ENCODE results near the gene DUSP8. TPM values are rescaled to one million over a fixed set of nuclear protein-coding genes. Genes with fewer than 3 reads are reported as not detected.
"Not testable (repeated sequence)": the region's sequence is repeated elsewhere in the genome, so short reads cannot be mapped to it uniquely, and the experiment has no call there.

Gene DUSP8
- total RNA-seq, 1 donor from 2014 or later: 8.4 TPM

DNA sequence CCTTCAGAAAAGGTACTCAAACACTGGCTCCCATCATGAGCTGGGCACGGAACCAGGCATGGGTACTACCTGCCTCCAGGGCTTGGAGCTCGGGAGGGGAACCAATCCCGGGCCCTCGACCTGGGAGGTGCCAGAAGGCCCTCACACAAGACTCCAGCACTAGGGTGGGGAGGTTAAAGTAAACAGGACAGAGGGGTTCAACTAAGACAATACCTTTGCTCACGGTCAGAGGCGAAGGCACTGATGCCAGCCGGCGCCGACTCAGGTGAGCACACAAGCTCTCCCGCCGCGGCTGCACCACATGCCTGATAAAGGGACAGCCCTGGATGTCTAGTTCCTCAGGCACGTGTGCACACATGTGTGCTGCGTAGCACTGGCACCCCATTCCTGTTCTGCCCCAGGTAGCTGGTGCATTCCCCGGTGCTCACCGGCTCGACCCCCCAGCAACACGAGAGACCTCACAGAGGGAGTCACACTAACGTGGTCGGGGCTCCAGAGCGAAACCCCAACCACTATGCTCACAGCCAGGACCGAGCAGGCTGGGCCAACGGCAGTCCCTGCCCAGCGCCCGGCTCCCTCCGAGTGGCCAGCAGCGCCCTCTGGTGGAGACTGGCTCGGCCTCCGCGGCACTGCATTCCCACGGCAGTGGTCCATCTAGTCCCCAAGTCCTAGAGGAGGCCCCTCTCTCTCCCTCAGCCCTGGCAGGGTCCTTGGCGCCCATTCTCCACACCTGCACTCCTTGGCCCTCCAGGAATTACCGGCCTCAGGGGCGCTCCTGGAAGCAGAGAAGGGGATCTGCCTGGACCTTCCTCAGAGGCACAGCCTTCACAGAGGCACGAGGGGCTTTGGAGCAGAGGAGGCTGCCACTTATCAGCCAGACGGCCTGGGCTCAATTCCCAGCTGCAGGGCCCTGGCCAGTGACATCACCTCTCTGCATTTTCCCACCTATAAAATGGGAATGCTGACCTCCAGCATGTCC, 56.7 kb downstream of the DUSP8 start:
- peaks cover 38% of the 10 kb centered on the region for H3K4me1 Mint-ChIP-seq (ENCODE audit: unreplicated experiment)

DNA sequence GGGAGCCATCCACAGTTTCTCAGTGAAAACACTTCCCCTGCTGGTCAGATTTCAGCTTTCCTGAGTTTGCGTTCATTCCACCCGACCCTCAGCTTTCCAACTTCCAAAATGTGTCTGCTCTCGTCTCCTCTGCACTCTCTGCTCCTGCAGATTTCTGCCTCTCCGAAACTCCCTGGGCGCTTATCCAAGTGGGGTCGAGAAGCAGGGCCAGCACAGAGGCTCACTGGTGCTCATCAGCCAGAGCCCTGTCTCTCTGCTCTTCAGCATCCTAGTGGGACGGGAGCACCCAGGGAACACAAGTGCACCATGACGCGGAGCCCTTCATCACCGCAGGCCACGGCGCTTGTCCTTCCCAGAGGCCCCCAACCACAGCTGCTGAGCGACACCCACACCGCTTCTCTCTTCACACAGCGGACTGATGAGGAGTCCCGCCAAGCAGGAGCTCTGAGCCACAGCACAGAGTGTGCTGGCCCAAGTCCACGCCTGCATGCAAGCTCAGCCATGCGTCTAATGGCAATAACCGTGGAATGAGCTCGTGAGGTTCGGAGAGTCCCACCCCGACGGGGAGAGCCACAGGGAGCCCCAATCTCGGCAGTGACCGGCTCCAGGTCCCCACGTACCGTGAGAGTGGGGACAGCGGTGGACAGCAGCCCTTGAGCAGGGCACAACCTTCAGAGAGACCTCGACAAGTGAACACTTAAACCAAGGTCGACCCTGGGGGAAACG, 57.6 kb downstream of the DUSP8 start:
- H3K27ac Mint-ChIP-seq: no peak overlapping the region
- TF ChIP-seq, protein P1, sequence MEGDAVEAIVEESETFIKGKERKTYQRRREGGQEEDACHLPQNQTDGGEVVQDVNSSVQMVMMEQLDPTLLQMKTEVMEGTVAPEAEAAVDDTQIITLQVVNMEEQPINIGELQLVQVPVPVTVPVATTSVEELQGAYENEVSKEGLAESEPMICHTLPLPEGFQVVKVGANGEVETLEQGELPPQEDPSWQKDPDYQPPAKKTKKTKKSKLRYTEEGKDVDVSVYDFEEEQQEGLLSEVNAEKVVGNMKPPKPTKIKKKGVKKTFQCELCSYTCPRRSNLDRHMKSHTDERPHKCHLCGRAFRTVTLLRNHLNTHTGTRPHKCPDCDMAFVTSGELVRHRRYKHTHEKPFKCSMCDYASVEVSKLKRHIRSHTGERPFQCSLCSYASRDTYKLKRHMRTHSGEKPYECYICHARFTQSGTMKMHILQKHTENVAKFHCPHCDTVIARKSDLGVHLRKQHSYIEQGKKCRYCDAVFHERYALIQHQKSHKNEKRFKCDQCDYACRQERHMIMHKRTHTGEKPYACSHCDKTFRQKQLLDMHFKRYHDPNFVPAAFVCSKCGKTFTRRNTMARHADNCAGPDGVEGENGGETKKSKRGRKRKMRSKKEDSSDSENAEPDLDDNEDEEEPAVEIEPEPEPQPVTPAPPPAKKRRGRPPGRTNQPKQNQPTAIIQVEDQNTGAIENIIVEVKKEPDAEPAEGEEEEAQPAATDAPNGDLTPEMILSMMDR (conservative IDR thresholded peaks at IDR 0.05): peak; percentile 25
- peaks cover 36% of the 10 kb centered on the region for H3K4me1 Mint-ChIP-seq (ENCODE audit: unreplicated experiment)
- peaks cover 5% of the 10 kb centered on the region for H3K36me3 Mint-ChIP-seq
- no peaks in the 10 kb centered on the region for H3K27me3 Mint-ChIP-seq
- H3K4me3 Mint-ChIP-seq: no peak overlapping the region
- DNase-seq (ENCODE audit: extremely low spot score, unreplicated experiment): no peak
- H3K9me3 Mint-ChIP-seq: no peaks in the 10 kb centered on the region

More for the DNA sequence above, 56.7 kb downstream of the DUSP8 start:
- H3K36me3 Mint-ChIP-seq: peaks cover 5% of the 10 kb centered on the region
- no peak overlapping the region for H3K4me3 Mint-ChIP-seq
- no peaks in the 10 kb centered on the region for H3K9me3 Mint-ChIP-seq
- H3K27me3 Mint-ChIP-seq: no peaks in the 10 kb centered on the region
- TF ChIP-seq, protein P1 (conservative IDR thresholded peaks at IDR 0.05): peak; percentile 98
- no peak overlapping the region for H3K27ac Mint-ChIP-seq
- DNase-seq (ENCODE audit: extremely low spot score, unreplicated experiment): peak; percentile 91

DNA sequence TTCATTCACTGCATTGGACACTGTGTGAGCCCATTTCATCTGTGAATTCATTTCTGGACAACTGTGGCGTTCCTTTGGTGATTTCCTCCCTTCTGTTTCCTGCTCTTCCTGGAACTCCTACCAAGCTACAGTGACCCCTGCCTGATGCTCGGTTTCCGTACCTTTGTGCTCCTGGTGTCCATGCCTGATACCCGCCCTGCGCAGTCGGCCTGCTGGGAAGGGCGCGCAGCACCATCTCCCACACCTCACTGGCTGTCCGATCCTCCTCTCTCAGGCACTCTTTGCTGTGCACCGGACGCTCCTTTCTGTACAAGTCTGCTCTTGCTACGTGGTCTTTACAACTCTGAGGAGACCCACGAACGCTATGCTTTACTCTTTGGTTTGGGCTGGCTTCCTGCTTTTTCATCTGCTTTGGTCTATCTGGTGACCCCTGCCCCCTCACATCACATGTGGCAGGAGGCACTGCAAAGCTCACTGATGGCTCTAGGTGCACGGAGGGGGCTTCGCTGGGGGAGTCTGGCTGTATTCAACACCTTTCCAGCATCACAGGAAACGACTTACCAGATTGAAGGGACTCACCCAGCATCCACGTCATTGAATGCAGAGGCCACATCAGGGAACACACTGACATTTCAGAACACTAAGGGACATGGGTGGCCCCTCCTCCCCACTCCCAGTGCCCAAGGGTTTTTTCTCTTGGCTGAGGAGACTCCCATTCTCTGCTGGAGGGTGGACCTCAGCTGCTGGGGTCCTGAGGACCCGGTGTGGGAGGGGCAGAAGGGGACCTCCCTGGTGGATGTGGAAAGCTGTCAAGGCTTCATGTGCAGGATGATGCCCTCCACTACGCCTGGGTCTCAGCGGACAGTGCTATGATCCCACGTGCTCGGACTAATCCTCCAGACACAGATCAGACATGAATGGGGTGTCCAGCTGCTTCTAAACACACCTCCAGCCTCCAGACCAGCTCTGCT, 58.5 kb downstream of the DUSP8 start:
- Mint-ChIP-seq H3K4me3 (no peak overlapping the region), H3K27ac (peak overlapping the region; percentile 40), H3K9me3 (no peaks in the 10 kb centered on the region), H3K4me1 (ENCODE audit: unreplicated experiment) (peaks cover 33% of the 10 kb centered on the region), H3K27me3 (no peaks in the 10 kb centered on the region), H3K36me3 (peaks cover 5% of the 10 kb centered on the region)
- TF ChIP-seq, protein P1 (conservative IDR thresholded peaks at IDR 0.05): no peak
- no peak for DNase-seq (ENCODE audit: extremely low spot score, unreplicated experiment)

DNA sequence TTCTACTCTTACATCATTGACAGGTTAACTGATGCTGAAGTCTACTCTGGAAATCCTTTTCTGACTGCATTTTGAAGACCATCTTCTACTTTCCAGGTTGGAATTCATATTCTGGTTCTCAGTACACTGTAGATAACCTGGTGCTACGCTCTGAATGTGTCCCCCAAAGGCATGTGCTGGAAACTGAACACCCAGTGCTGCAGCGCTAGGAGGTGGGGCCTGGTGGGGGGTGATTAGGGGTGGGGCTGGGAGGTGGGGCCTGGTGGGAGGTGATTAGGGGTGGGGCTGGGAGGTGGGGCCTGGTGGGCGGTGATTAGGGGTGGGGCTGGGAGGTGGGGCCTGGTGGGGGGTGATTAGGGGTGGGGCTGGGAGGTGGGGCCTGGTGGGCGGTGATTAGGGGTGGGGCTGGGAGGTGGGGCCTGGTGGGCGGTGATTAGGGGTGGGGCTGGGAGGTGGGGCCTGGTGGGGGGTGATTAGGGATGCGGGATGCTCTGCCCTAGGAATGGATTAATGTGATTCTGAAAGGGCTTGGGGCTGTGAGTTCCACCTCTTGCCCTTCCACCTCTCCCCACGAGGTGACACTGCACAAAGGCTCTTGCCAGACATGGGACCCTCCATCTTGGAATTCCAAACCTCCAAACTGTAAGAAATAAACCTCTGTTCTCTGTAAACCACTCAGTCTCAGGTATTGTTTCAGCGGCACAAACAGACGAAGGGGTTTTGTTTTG, 59.4 kb downstream of the DUSP8 start:
- not testable (repeated sequence) for H3K9me3 Mint-ChIP-seq; H3K27ac Mint-ChIP-seq; H3K4me3 Mint-ChIP-seq; H3K36me3 Mint-ChIP-seq; H3K27me3 Mint-ChIP-seq; DNase-seq (ENCODE audit: extremely low spot score, unreplicated experiment)
- peaks cover 35% of the 10 kb centered on the region for H3K4me1 Mint-ChIP-seq (ENCODE audit: unreplicated experiment)

DNA sequence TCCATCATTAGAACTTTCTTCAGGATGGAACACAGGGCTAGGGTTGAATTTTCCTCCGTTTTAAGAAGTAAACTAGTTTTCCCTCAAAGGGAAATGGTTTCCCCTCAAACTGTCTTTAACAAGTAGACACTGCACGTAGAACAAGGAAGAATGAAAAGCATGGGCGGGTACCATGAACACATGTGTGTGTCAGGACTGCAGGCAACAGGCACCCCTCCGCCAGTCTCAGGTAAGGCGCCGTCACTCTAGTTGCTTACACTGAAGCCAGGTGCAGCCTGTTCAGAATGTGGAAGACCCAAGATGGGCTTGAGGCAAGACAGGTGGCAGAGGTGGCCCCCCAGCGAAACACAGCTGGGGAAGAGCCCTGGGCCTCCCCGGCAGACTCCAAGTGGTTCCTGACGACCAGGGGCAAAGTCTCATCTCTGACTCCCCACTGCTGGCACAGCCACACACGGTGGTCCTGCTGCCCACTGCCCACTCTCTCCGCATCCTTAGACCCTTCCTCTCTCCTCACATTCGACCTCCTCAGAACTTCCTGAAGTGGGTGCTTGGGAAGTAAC, 60.1 kb downstream of the DUSP8 start:
- peaks cover 5% of the 10 kb centered on the region for H3K36me3 Mint-ChIP-seq
- TF ChIP-seq, protein P1 (conservative IDR thresholded peaks at IDR 0.05): no peak

More for the DNA sequence above, 60.1 kb downstream of the DUSP8 start:
- Mint-ChIP-seq H3K27me3 (no peaks in the 10 kb centered on the region), H3K27ac (no peak overlapping the region), H3K9me3 (no peaks in the 10 kb centered on the region), H3K4me3 (no peak overlapping the region), H3K4me1 (ENCODE audit: unreplicated experiment) (peaks cover 39% of the 10 kb centered on the region)
- DNase-seq (ENCODE audit: extremely low spot score, unreplicated experiment): no peak

Measured in type B pancreatic cell (in vitro differentiated cells).